PC-3 (cell line): ENCODE data around the gene ATG9A. TPM values are rescaled to one million over a fixed set of nuclear protein-coding genes. Genes with fewer than 3 reads are reported as not detected.

ENCODE experiments used
- ATAC-seq: fragments of 200-7000 bp; cut with Tn5 transposase; 2 replicates; pipeline ENCODE4 v1.9.1; 2020; ENCODE audit warnings: mild to moderate bottlenecking, moderate library complexity
- BruUV-seq: library from RNA; stranded (reverse); fragments of 400-500 nt; replicated peaks from 2 replicates; lab custom pipeline; 2021; lab: Mats Ljungman, UMichigan
- CTCF ChIA-PET: fragments of 300-600 bp; sonication (Branson Sonifier 250); formaldehyde crosslinking; loops from one replicate; lab custom pipeline; 2022; ENCODE audit warnings: antibody characterized with exemption; lab: Charles Lee
- POLR2A ChIA-PET: fragments of 300-600 bp; sonication (Branson Sonifier 250); formaldehyde crosslinking; loops from one replicate; lab custom pipeline; 2022; ENCODE audit warnings: antibody characterized with exemption; ENCODE audit not compliant: unreplicated experiment; lab: Charles Lee
- DNase-seq: peaks from one replicate; pipeline ENCODE4 v3.0.0-alpha.2; 2015
- H2AFZ ChIP-seq: fragments of 300-600 bp; sonication (generic); 2 replicates; pipeline ENCODE4 v1.6.0; 2016; ENCODE audit warnings: antibody characterized with exemption, low read length
- H3F3A ChIP-seq: fragments of 300-600 bp; sonication (generic); one replicate; pipeline ENCODE4 v1.6.0; 2017; ENCODE audit warnings: antibody characterized with exemption, low read length, control low read depth, mild to moderate bottlenecking; ENCODE audit not compliant: unreplicated experiment
- H3K27ac ChIP-seq: fragments of 300-600 bp; sonication (generic); 2 replicates; pipeline ENCODE4 v1.5.1; 2016; ENCODE audit warnings: mild to moderate bottlenecking, low read length
- H3K27me3 ChIP-seq: fragments of 300-600 bp; sonication (generic); 2 replicates; pipeline ENCODE4 v1.6.1; 2016; ENCODE audit warnings: low read length, mixed read lengths
- H3K36me3 ChIP-seq: fragments of 300-600 bp; sonication (generic); 2 replicates; pipeline ENCODE4 v1.6.1; 2016; ENCODE audit warnings: low read depth, mixed run types, low read length, mixed read lengths
- H3K4me1 ChIP-seq: fragments of 300-600 bp; sonication (generic); 2 replicates; pipeline ENCODE4 v1.5.1; 2016; ENCODE audit warnings: low read length; ENCODE audit not compliant: insufficient read depth
- H3K4me2 ChIP-seq: fragments of 300-600 bp; sonication (generic); 2 replicates; pipeline ENCODE4 v1.6.0; 2016; ENCODE audit warnings: low read length
- H3K4me3 ChIP-seq: fragments of 300-600 bp; sonication (generic); 2 replicates; pipeline ENCODE4 v1.5.1; 2016; ENCODE audit warnings: mild to moderate bottlenecking, low read length, mixed read lengths
- H3K79me2 ChIP-seq: fragments of 300-600 bp; sonication (generic); 2 replicates; pipeline ENCODE4 v1.6.1; 2017; ENCODE audit warnings: low read length, mixed read lengths
- H3K9ac ChIP-seq: fragments of 300-600 bp; sonication (generic); 2 replicates; pipeline ENCODE4 v1.6.0; 2016; ENCODE audit warnings: mild to moderate bottlenecking, low read length
- H3K9me2 ChIP-seq: fragments of 300-600 bp; sonication (generic); replicated peaks from 2 replicates; pipeline ENCODE4 v1.6.1; 2016; ENCODE audit warnings: mixed run types, low read length, mixed read lengths
- H3K9me3 ChIP-seq: fragments of 300-600 bp; sonication (generic); 2 replicates; pipeline ENCODE4 v1.6.1; 2016; ENCODE audit warnings: low read length, mixed read lengths
- H4K20me1 ChIP-seq: fragments of 300-600 bp; sonication (generic); 2 replicates; pipeline ENCODE4 v1.6.1; 2016; ENCODE audit warnings: low read length, mixed read lengths
- EZH2 ChIP-seq: fragments of 300-600 bp; sonication (generic); IDR thresholded peaks from one replicate; pipeline ENCODE4 v1.6.1; 2017; ENCODE audit warnings: antibody characterized with exemption, mild to moderate bottlenecking, low read length; ENCODE audit not compliant: unreplicated experiment
- EZH2phosphoT487 ChIP-seq: fragments of 300-600 bp; sonication (generic); IDR thresholded peaks from 2 replicates; pipeline ENCODE4 v1.6.1; 2018; ENCODE audit warnings: mild to moderate bottlenecking, antibody characterized with exemption, low read length, borderline replicate concordance
- intact Hi-C: fragments of 100-400 bp; cut with micrococcal nuclease; formaldehyde crosslinking; loops from 2 replicates; pipeline ENCODE4 v1.9.0; 2023
- total RNA-seq: library from RNA; depleted of rRNA; stranded (reverse); fragments of >200 nt; gene quantifications from 2 replicates; pipeline ENCODE4 v1.2.3, GENCODE V29; 2014
- TF ChIP-seq, protein P1 (sequence below): fragments of 300-600 bp; sonication (generic); conservative IDR thresholded peaks from 2 replicates; pipeline ENCODE4 v1.5.1; 2017; ENCODE audit warnings: antibody characterized with exemption, low read depth, mild to moderate bottlenecking, low read length

Gene ATG9A
- total RNA-seq, 1 experiment from 2014 or later, result 59.6 TPM

DNA sequence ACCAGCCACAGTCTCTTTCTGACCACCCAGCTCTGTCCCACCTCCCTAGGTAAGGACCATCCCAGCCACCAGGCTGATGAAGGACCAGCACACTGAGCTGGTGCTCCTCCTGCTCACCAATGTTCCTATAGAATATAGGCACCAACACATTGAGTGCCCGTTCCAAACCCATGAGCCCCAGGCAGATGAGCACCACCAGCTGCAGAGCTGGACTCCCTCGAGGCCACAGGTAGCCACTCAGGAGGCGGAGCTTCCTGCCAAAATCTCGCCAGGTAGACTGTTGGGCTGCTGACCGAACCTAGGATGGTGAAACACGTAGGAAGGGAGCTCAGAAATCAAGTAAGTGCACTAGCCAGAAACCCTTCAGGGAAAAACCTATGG, 12.9 kb downstream of the ATG9A start:
- no peak overlapping the region for H3K4me3 ChIP-seq
- H3K9me3 ChIP-seq, result no peaks in the 10 kb centered on the region
- H3F3A ChIP-seq, result peaks cover 3% of the 10 kb centered on the region
- BruUV-seq, result no TSS peak
- no peak for TF ChIP-seq EZH2phosphoT487
- no peak for TF ChIP-seq EZH2
- TF ChIP-seq, protein P1, sequence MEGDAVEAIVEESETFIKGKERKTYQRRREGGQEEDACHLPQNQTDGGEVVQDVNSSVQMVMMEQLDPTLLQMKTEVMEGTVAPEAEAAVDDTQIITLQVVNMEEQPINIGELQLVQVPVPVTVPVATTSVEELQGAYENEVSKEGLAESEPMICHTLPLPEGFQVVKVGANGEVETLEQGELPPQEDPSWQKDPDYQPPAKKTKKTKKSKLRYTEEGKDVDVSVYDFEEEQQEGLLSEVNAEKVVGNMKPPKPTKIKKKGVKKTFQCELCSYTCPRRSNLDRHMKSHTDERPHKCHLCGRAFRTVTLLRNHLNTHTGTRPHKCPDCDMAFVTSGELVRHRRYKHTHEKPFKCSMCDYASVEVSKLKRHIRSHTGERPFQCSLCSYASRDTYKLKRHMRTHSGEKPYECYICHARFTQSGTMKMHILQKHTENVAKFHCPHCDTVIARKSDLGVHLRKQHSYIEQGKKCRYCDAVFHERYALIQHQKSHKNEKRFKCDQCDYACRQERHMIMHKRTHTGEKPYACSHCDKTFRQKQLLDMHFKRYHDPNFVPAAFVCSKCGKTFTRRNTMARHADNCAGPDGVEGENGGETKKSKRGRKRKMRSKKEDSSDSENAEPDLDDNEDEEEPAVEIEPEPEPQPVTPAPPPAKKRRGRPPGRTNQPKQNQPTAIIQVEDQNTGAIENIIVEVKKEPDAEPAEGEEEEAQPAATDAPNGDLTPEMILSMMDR, result no peak
- H3K9me2 ChIP-seq, result no peaks in the 10 kb centered on the region
- no peaks in the 10 kb centered on the region for H3K27me3 ChIP-seq
- ATAC-seq (no peak), DNase-seq (no peak)
- no peak overlapping the region for H3K27ac ChIP-seq
- no peak overlapping the region for H2AFZ ChIP-seq
- no peak overlapping the region for H3K9ac ChIP-seq
- CTCF ChIA-PET, result no interaction called here
- no peaks in the 10 kb centered on the region for H4K20me1 ChIP-seq
- peaks cover 6% of the 10 kb centered on the region for H3K36me3 ChIP-seq
- intact Hi-C loops, result no loop called here
- H3K4me1 ChIP-seq, result peaks cover 19% of the 10 kb centered on the region
- peaks cover 8% of the 10 kb centered on the region; the same call in 1 of the 2 replicates for H3K79me2 ChIP-seq
- no peak overlapping the region for H3K4me2 ChIP-seq
- POLR2A ChIA-PET, result no interaction called here

DNA sequence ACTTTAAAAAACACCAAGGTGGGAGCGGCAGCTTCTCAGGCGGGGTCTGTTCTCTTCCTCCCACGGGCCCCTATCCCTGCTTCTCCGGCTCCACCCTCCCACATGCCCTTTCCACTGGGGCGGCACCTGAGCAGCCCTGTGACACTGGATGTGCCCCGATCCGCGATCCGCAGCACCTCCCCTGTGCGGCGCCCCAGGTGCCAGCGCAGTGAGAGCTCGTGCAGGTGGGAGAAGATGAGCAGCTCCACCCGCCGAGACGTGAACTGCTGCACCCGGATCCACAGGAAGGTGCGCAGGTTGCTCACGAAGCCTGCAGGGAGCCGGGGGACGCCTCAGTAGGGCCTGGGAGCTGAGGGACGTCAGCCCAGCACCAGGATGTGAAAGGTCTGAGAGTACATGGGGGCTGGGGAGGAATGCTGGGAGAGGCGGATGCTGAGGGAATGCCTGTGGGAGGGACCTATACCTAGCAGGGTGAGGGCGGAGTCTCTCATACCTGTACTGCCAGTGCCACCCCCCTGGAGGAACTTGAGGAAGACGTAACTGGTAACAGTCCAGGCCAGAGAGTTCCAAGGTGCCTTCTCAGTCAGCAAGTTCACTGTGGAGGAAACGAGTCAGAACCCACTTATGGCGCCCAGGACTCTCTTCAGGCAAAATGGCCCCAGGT, 13.4 kb downstream of the ATG9A start:
- Histone ChIP-seq H3K4me3 (no peak overlapping the region), H3K9ac (no peak overlapping the region), H3K4me2 (no peak overlapping the region), H3K36me3 (peaks cover 6% of the 10 kb centered on the region), H3K9me2 (no peaks in the 10 kb centered on the region), H3K27ac (no peak overlapping the region), H2AFZ (no peak overlapping the region), H4K20me1 (no peaks in the 10 kb centered on the region), H3K27me3 (no peaks in the 10 kb centered on the region), H3K4me1 (peaks cover 19% of the 10 kb centered on the region), H3K79me2 (peaks cover 8% of the 10 kb centered on the region; the same call in 1 of the 2 replicates), H3F3A (peaks cover 3% of the 10 kb centered on the region), H3K9me3 (no peaks in the 10 kb centered on the region)
- BruUV-seq, result no TSS peak
- ChIA-PET POLR2A (no interaction called here), CTCF (no interaction called here)
- TF ChIP-seq EZH2phosphoT487 (no peak), EZH2 (no peak)
- TF ChIP-seq, protein P1, result no peak
- DNase-seq (no peak), ATAC-seq (no peak)
- intact Hi-C loops, result no loop called here

DNA sequence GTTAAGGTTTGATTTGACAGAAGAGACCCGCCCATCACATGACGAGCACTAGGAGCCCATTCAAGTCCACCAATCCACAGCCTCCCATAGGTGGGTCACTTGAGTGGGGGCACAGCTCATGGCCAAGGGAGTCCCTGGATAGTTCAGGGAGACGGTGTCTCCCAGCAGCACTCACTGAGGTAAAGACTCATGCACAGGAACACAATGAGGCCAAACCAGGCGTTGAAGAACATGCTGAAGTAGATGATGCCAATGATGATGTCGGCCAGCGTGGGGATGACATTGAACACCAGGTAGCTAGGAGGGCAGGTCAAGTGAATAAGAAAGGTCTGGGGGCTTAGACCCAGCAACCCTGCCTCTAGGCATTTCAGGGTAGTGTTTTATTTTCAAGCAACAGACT, 14.7 kb downstream of the ATG9A start:
- H3K27me3 ChIP-seq, result no peaks in the 10 kb centered on the region
- no peak overlapping the region for H3K4me3 ChIP-seq
- no peaks in the 10 kb centered on the region for H4K20me1 ChIP-seq
- H3K79me2 ChIP-seq, result peaks cover 8% of the 10 kb centered on the region; the same call in 1 of the 2 replicates
- H3K4me1 ChIP-seq, result peaks cover 19% of the 10 kb centered on the region
- intact Hi-C loops, result no loop called here
- no peaks in the 10 kb centered on the region for H3K9me3 ChIP-seq
- no peak overlapping the region for H3K4me2 ChIP-seq
- ChIA-PET CTCF (no interaction called here), POLR2A (no interaction called here)
- TF ChIP-seq EZH2, result no peak
- TF ChIP-seq EZH2phosphoT487, result no peak
- H2AFZ ChIP-seq, result no peak overlapping the region
- DNase-seq, result no peak
- H3K9me2 ChIP-seq, result no peaks in the 10 kb centered on the region
- no peak overlapping the region for H3K9ac ChIP-seq
- H3K36me3 ChIP-seq, result peaks cover 4% of the 10 kb centered on the region
- BruUV-seq, result no TSS peak
- ATAC-seq, result no peak
- peaks cover 3% of the 10 kb centered on the region for H3F3A ChIP-seq
- H3K27ac ChIP-seq, result no peak overlapping the region
